ENCODE results near the gene ZNF324. TPM values are rescaled to one million over a fixed set of nuclear protein-coding genes. Genes with fewer than 3 reads are reported as not detected.
"Not testable (repeated sequence)": the region's sequence is repeated elsewhere in the genome, so short reads cannot be mapped to it uniquely, and the experiment has no call there.

ZNF324 gene
- total and polyA plus RNA-seq, 10 donors = 1.5 to 19.8 (median 12.7) TPM

- no peaks in the 10 kb centered on the region for H3K4me1 ChIP-seq
- no peak overlapping the region for H3K4me3 ChIP-seq
- 86 to 93% (median 89%) methylated on average over 2 of the region's 2 CpGs for WGBS, 5 donors
- DNase-seq = no peak
- intact Hi-C loops (cut with DNase I; ENCODE audit: low total_unique reads) = no loop called here
- TF ChIP-seq POLR2A (IDR thresholded peaks at IDR 0.05) (no peak), CTCF (IDR thresholded peaks at IDR 0.05 in 8 of 11, conservative IDR thresholded peaks at IDR 0.05 in 3 of 11) (no peak), POLR2AphosphoS5 (IDR thresholded peaks at IDR 0.05) (no peak)
- H3K9me3 ChIP-seq = no peaks in the 10 kb centered on the region
- no peaks in the 10 kb centered on the region for H3K27me3 ChIP-seq (replicated peaks in 1 of 7)
- peaks cover 0 to 36% (median 5%) of the 10 kb centered on the region in 6 donors for H3K36me3 ChIP-seq
- H3K27ac ChIP-seq = no peak overlapping the region
Measured at GRCh38 chr19:58483776-58484175, 16.9 kb downstream of the ZNF324 start.

GRCh38 chr19:58484349-58484748, 17.5 kb downstream of the ZNF324 start:
- H3K4me3 ChIP-seq; H3K27ac ChIP-seq; H3K27me3 ChIP-seq (replicated peaks in 1 of 7); H3K4me1 ChIP-seq; intact Hi-C loops (cut with DNase I; ENCODE audit: low total_unique reads); H3K9me3 ChIP-seq; DNase-seq: not testable (repeated sequence)
- 93 to 99% (median 96%) methylated on average over 5 of the region's 5 CpGs for WGBS, 5 donors
- H3K36me3 ChIP-seq = peaks cover 0 to 30% (median 5%) of the 10 kb centered on the region in 6 donors

DNA sequence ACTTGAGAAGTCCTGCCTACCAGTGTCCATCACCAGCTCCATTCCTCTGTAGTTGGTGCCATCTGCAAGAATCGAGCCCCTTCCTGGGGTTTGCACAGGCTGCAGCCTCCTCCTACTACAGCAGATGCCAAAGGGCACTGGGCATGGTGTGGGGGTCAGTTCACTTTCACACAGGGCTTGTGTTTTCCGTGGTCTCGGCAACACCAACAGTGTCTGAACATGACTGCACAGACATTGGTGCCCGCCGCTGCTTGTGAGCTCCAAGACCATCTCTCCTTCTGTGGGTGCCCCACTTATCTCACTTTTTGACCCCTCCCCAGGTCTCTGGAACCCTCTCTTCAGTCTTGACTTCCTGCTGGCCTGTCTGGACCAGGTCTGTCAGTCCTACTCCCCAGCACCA, 24.5 kb downstream of the ZNF324 start:
- Histone ChIP-seq H3K27me3 (replicated peaks in 1 of 7) (no peaks in the 10 kb centered on the region), H3K27ac (no peak overlapping the region), H3K36me3 (no peaks in the 10 kb centered on the region), H3K9me3 (no peaks in the 10 kb centered on the region), H3K4me3 (no peak overlapping the region), H3K4me1 (no peaks in the 10 kb centered on the region)
- WGBS, 5 donors = 84 to 90% (median 90%) methylated on average over 5 of the region's 5 CpGs
- TF ChIP-seq POLR2AphosphoS5 (IDR thresholded peaks at IDR 0.05) = no peak
- TF ChIP-seq POLR2A (IDR thresholded peaks at IDR 0.05) = no peak
- no peak for TF ChIP-seq CTCF (IDR thresholded peaks at IDR 0.05 in 8 of 11, conservative IDR thresholded peaks at IDR 0.05 in 3 of 11)
- no peak for DNase-seq
- intact Hi-C loops (cut with DNase I; ENCODE audit: low total_unique reads) = no loop called here

DNA sequence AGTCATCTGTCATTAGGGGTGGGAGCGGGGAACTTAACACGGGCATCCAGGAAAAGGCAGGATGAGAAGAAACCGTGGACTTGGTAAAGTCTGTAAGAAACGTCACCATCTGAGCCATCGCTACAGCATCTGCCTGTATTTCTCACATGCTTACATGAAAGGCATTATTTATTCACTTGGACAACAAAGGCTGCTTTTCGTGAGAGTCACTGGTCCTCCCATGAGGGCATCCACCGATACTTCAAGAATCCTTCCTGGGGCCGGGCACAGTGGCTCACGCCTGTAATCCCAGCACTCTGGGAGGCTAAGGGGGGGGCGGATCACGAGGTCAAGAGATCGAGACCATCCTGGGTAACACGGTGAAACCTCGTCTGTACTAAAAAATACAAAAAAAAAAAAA, 25.4 kb downstream of the ZNF324 start:
- Histone ChIP-seq H3K36me3 (no peaks in the 10 kb centered on the region), H3K27me3 (replicated peaks in 1 of 7) (no peaks in the 10 kb centered on the region), H3K9me3 (no peaks in the 10 kb centered on the region), H3K4me1 (no peaks in the 10 kb centered on the region), H3K4me3 (no peak overlapping the region), H3K27ac (no peak overlapping the region)
- TF ChIP-seq POLR2AphosphoS5 (IDR thresholded peaks at IDR 0.05) (no peak), POLR2A (IDR thresholded peaks at IDR 0.05) (no peak), CTCF (IDR thresholded peaks at IDR 0.05 in 8 of 11, conservative IDR thresholded peaks at IDR 0.05 in 3 of 11) (no peak)
- no peak for DNase-seq
- intact Hi-C loops (cut with DNase I; ENCODE audit: low total_unique reads) = no loop called here
- 90 to 95% (median 93%) methylated on average over 14 of the region's 14 CpGs for WGBS, 5 donors

DNA sequence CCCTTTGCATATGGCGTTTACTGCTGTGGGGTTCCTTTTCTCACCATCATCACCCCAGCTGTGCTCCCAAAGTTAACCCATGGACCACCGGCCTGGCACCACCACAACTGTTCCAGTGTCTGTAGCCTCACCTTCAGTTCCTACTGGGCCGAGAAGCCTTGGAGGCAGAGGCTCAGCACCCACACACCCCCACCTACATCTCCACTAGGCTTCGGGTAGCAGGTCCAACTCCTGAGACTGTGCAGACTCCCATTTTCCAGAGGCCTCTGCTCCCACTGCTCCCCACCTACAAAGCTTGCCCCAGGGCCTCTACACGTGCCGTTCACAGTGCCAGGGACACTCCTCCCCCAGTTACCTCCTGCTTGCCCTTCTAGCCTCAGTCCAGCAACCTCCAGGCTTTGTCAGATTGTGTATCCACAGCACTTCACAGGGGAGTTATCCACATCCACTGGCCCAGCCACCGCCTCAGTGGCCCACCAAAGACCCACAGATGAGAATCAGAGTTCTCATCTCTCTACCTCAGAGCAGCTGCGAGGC, 30.8 kb downstream of the ZNF324 start:
- H3K9me3 ChIP-seq = peaks cover 0 to 20% (median 6%) of the 10 kb centered on the region in 8 donors

More for the DNA sequence above, 30.8 kb downstream of the ZNF324 start:
- TF ChIP-seq CTCF (IDR thresholded peaks at IDR 0.05 in 8 of 11, conservative IDR thresholded peaks at IDR 0.05 in 3 of 11) = no peak
- no peak for TF ChIP-seq POLR2AphosphoS5 (IDR thresholded peaks at IDR 0.05)
- TF ChIP-seq POLR2A (IDR thresholded peaks at IDR 0.05) = no peak
- Histone ChIP-seq H3K4me3 (no peak overlapping the region), H3K36me3 (no peaks in the 10 kb centered on the region), H3K4me1 (peaks cover 9 to 29% (median 17%) of the 10 kb centered on the region in 6 donors), H3K27ac (no peak overlapping the region), H3K27me3 (replicated peaks in 1 of 7) (no peaks in the 10 kb centered on the region)
- 88 to 97% (median 91%) methylated on average over 8 of the region's 8 CpGs for WGBS, 5 donors
- intact Hi-C loops (cut with DNase I; ENCODE audit: low total_unique reads) = no loop called here
- no peak for DNase-seq
